Measurements from ENCODE around the gene HOXA6. TPM values are rescaled to one million over a fixed set of nuclear protein-coding genes. Genes with fewer than 3 reads are reported as not detected.
A peak's percentile ranks its signal among the peaks of the same experiment; 100 is the strongest.

The HOXA6 gene
- polyA plus RNA-seq, 1 donor: 4.0 TPM

GRCh38 chr7:27116962-27117886 is 30.4 kb downstream of the HOXA6 start:
- Histone ChIP-seq H3K36me3 (ENCODE audit: control insufficient read depth, insufficient read depth, low read length) (peaks cover 23% of the 10 kb centered on the region), H3K9me3 (ENCODE audit: control insufficient read depth, low read depth, low read length) (no peaks in the 10 kb centered on the region), H3K4me3 (ENCODE audit: low read length) (peak overlapping the region; percentile 58), H3K27me3 (ENCODE audit: control insufficient read depth, insufficient read depth, low read length) (peaks cover 3% of the 10 kb centered on the region), H3K4me1 (ENCODE audit: control insufficient read depth, insufficient read depth, low read length) (peaks cover 63% of the 10 kb centered on the region), H3K27ac (ENCODE audit: low read length) (peak overlapping the region; percentile 81)
- 40% methylated on average over 1 of the region's 12 CpGs for WGBS (ENCODE audit: insufficient coverage, low lambda C conversion rate)
- DNase-seq: no peak

GRCh38 chr7:27116031-27116961 is 31.3 kb downstream of the HOXA6 start:
- Histone ChIP-seq H3K27ac (ENCODE audit: low read length) (peak overlapping the region; percentile 81), H3K9me3 (ENCODE audit: control insufficient read depth, low read depth, low read length) (no peaks in the 10 kb centered on the region), H3K4me3 (ENCODE audit: low read length) (peak overlapping the region; percentile 58), H3K4me1 (ENCODE audit: control insufficient read depth, insufficient read depth, low read length) (peaks cover 63% of the 10 kb centered on the region), H3K27me3 (ENCODE audit: control insufficient read depth, insufficient read depth, low read length) (peaks cover 3% of the 10 kb centered on the region), H3K36me3 (ENCODE audit: control insufficient read depth, insufficient read depth, low read length) (peaks cover 23% of the 10 kb centered on the region)
- WGBS (ENCODE audit: insufficient coverage, low lambda C conversion rate): 58% methylated on average over 5 of the region's 20 CpGs
- DNase-seq: no peak

- peak overlapping the region; percentile 58 for H3K4me3 ChIP-seq (ENCODE audit: low read length)
- peaks cover 3% of the 10 kb centered on the region for H3K27me3 ChIP-seq (ENCODE audit: control insufficient read depth, insufficient read depth, low read length)
- DNase-seq: peak in 1 of 2 donors; percentile 89
- peak overlapping the region; percentile 81 for H3K27ac ChIP-seq (ENCODE audit: low read length)
- peaks cover 2% of the 10 kb centered on the region for H3K9me3 ChIP-seq (ENCODE audit: control insufficient read depth, low read depth, low read length)
- 10% methylated on average over 2 of the region's 45 CpGs for WGBS (ENCODE audit: insufficient coverage, low lambda C conversion rate)
- peaks cover 61% of the 10 kb centered on the region for H3K4me1 ChIP-seq (ENCODE audit: control insufficient read depth, insufficient read depth, low read length)
- peaks cover 23% of the 10 kb centered on the region for H3K36me3 ChIP-seq (ENCODE audit: control insufficient read depth, insufficient read depth, low read length)
Measured at GRCh38 chr7:27115221-27116026, 32.1 kb downstream of the HOXA6 start.

- peaks cover 3% of the 10 kb centered on the region for H3K27me3 ChIP-seq (ENCODE audit: control insufficient read depth, insufficient read depth, low read length)
- 40% methylated on average over 1 of the region's 6 CpGs for WGBS (ENCODE audit: insufficient coverage, low lambda C conversion rate)
- no peak for DNase-seq
- H3K27ac ChIP-seq (ENCODE audit: low read length): peak overlapping the region; percentile 81
- H3K36me3 ChIP-seq (ENCODE audit: control insufficient read depth, insufficient read depth, low read length): peaks cover 25% of the 10 kb centered on the region
- H3K9me3 ChIP-seq (ENCODE audit: control insufficient read depth, low read depth, low read length): peaks cover 5% of the 10 kb centered on the region
- peak overlapping the region; percentile 58 for H3K4me3 ChIP-seq (ENCODE audit: low read length)
- H3K4me1 ChIP-seq (ENCODE audit: control insufficient read depth, insufficient read depth, low read length): peaks cover 58% of the 10 kb centered on the region
Measured at GRCh38 chr7:27114881-27115220, 32.7 kb downstream of the HOXA6 start.

- Histone ChIP-seq H3K4me3 (ENCODE audit: low read length) (peak overlapping the region; percentile 53), H3K4me1 (ENCODE audit: control insufficient read depth, insufficient read depth, low read length) (peaks cover 52% of the 10 kb centered on the region), H3K36me3 (ENCODE audit: control insufficient read depth, insufficient read depth, low read length) (peaks cover 28% of the 10 kb centered on the region), H3K27me3 (ENCODE audit: control insufficient read depth, insufficient read depth, low read length) (peaks cover 3% of the 10 kb centered on the region), H3K27ac (ENCODE audit: low read length) (peak overlapping the region; percentile 81), H3K9me3 (ENCODE audit: control insufficient read depth, low read depth, low read length) (peaks cover 5% of the 10 kb centered on the region)
- peak in 1 of 2 donors; percentile 70 for DNase-seq
- WGBS (ENCODE audit: insufficient coverage, low lambda C conversion rate): no CpG with 5 or more reads among the region's 26 CpGs
Measured at GRCh38 chr7:27113991-27114769, 33.4 kb downstream of the HOXA6 start.

- Histone ChIP-seq H3K4me3 (ENCODE audit: low read length) (peak overlapping the region; percentile 53), H3K27ac (ENCODE audit: low read length) (peak overlapping the region; percentile 81), H3K4me1 (ENCODE audit: control insufficient read depth, insufficient read depth, low read length) (peaks cover 48% of the 10 kb centered on the region), H3K27me3 (ENCODE audit: control insufficient read depth, insufficient read depth, low read length) (peaks cover 3% of the 10 kb centered on the region), H3K36me3 (ENCODE audit: control insufficient read depth, insufficient read depth, low read length) (peaks cover 27% of the 10 kb centered on the region), H3K9me3 (ENCODE audit: control insufficient read depth, low read depth, low read length) (peaks cover 5% of the 10 kb centered on the region)
- WGBS (ENCODE audit: insufficient coverage, low lambda C conversion rate): 0% methylated on average over 1 of the region's 57 CpGs
- DNase-seq: peak; percentile 80 to 89
Measured at GRCh38 chr7:27112955-27113949, 34.3 kb downstream of the HOXA6 start.

GRCh38 chr7:27112361-27112760 is 35.2 kb downstream of the HOXA6 start:
- DNase-seq: no peak
- Histone ChIP-seq H3K36me3 (ENCODE audit: control insufficient read depth, insufficient read depth, low read length) (peaks cover 30% of the 10 kb centered on the region), H3K27me3 (ENCODE audit: control insufficient read depth, insufficient read depth, low read length) (peaks cover 3% of the 10 kb centered on the region), H3K4me3 (ENCODE audit: low read length) (peak overlapping the region; percentile 53), H3K9me3 (ENCODE audit: control insufficient read depth, low read depth, low read length) (peaks cover 8% of the 10 kb centered on the region), H3K27ac (ENCODE audit: low read length) (peak overlapping the region; percentile 81), H3K4me1 (ENCODE audit: control insufficient read depth, insufficient read depth, low read length) (peaks cover 42% of the 10 kb centered on the region)
- WGBS (ENCODE audit: insufficient coverage, low lambda C conversion rate): 63% methylated on average over 2 of the region's 4 CpGs

- peaks cover 37% of the 10 kb centered on the region for H3K4me1 ChIP-seq (ENCODE audit: control insufficient read depth, insufficient read depth, low read length)
Measured at GRCh38 chr7:27111751-27112277, 35.8 kb downstream of the HOXA6 start.

More at GRCh38 chr7:27111751-27112277, 35.8 kb downstream of the HOXA6 start:
- Histone ChIP-seq H3K27me3 (ENCODE audit: control insufficient read depth, insufficient read depth, low read length) (peaks cover 3% of the 10 kb centered on the region), H3K36me3 (ENCODE audit: control insufficient read depth, insufficient read depth, low read length) (peaks cover 27% of the 10 kb centered on the region), H3K27ac (ENCODE audit: low read length) (peak overlapping the region; percentile 81), H3K4me3 (ENCODE audit: low read length) (peak overlapping the region; percentile 53), H3K9me3 (ENCODE audit: control insufficient read depth, low read depth, low read length) (peaks cover 8% of the 10 kb centered on the region)
- DNase-seq: no peak
- no CpG with 5 or more reads among the region's 4 CpGs for WGBS (ENCODE audit: insufficient coverage, low lambda C conversion rate)
